IMR-90 (cell line): ENCODE data around the gene RND1. TPM values are rescaled to one million over a fixed set of nuclear protein-coding genes. Genes with fewer than 3 reads are reported as not detected.

Source experiments
- ATAC-seq: fragments of 200-7000 bp; cut with Tn5 transposase; 2 replicates; pipeline ENCODE4 v1.9.1; 2020; ENCODE audit warnings: low read depth, mild to moderate bottlenecking, moderate library complexity
- BruUV-seq: library from RNA; stranded (reverse); fragments of 400-500 nt; replicated peaks from 2 replicates; lab custom pipeline; 2021; lab: Mats Ljungman, UMichigan
- CTCF ChIA-PET: fragments of 300-600 bp; formaldehyde crosslinking; extraction: SDS; loops from one replicate; lab custom pipeline; 2021; ENCODE audit warnings: antibody characterized with exemption; lab: Yijun Ruan, JAX
- POLR2A ChIA-PET: fragments of 300-600 bp; sonication (Branson Sonifier 250); formaldehyde crosslinking; loops from one replicate; lab custom pipeline; 2022; ENCODE audit warnings: antibody characterized with exemption; ENCODE audit not compliant: unreplicated experiment; lab: Charles Lee
- DNase-seq: peaks from one replicate; pipeline ENCODE4 v3.0.0; 2013
- H2AFZ ChIP-seq: replicated peaks from 2 replicates; pipeline ENCODE3; 2013; ENCODE audit warnings: low read length, mild to moderate bottlenecking; ENCODE audit not compliant: poor library complexity
- H2AK5ac ChIP-seq: 2 replicates; pipeline ENCODE4 v1.6.1; 2013; ENCODE audit warnings: low read depth, low read length, inconsistent platforms
- H2AK9ac ChIP-seq: replicated peaks from 2 replicates; pipeline ENCODE3; 2013; ENCODE audit warnings: mild to moderate bottlenecking, low read depth, low read length, moderate library complexity; ENCODE audit not compliant: poor library complexity
- H2BK120ac ChIP-seq: 2 replicates; pipeline ENCODE4 v1.6.1; 2013; ENCODE audit warnings: low read depth, low read length, inconsistent platforms
- H2BK15ac ChIP-seq: 3 replicates; pipeline ENCODE4 v1.6.1; 2013; ENCODE audit warnings: low read depth, low read length, inconsistent platforms
- H2BK20ac ChIP-seq: 2 replicates; pipeline ENCODE4 v1.6.1; 2013; ENCODE audit warnings: low read depth, mild to moderate bottlenecking, inconsistent platforms, low read length, moderate library complexity
- H2BK5ac ChIP-seq: 2 replicates; pipeline ENCODE4 v1.6.1; 2013; ENCODE audit warnings: mild to moderate bottlenecking, low read depth, low read length, inconsistent platforms; ENCODE audit not compliant: poor library complexity, severe bottlenecking
- H3K14ac ChIP-seq: replicated peaks from 2 replicates; pipeline ENCODE4 v1.6.1; 2013; ENCODE audit warnings: low read depth, low read length, inconsistent platforms
- H3K18ac ChIP-seq: 2 replicates; pipeline ENCODE4 v1.6.1; 2013; ENCODE audit warnings: low read depth, low read length, control low read depth
- H3K23ac ChIP-seq: 2 replicates; pipeline ENCODE4 v1.6.1; 2013; ENCODE audit warnings: low read depth, low read length, inconsistent platforms
- H3K27ac ChIP-seq: 2 replicates; pipeline ENCODE4 v1.5.1; 2013; ENCODE audit warnings: mild to moderate bottlenecking, control low read depth, low read length; ENCODE audit not compliant: insufficient read depth
- H3K27me3 ChIP-seq: 2 replicates; pipeline ENCODE4 v1.6.1; 2013; ENCODE audit warnings: low read length; ENCODE audit not compliant: control insufficient read depth, insufficient read depth
- H3K36me3 ChIP-seq: 2 replicates; pipeline ENCODE4 v1.6.1; 2013; ENCODE audit warnings: low read length, mixed read lengths; ENCODE audit not compliant: control insufficient read depth, insufficient read depth
- H3K4ac ChIP-seq: 2 replicates; pipeline ENCODE4 v1.6.1; 2013; ENCODE audit warnings: low read depth, low read length, inconsistent platforms
- H3K4me1 ChIP-seq: 2 replicates; pipeline ENCODE4 v1.6.1; 2013; ENCODE audit warnings: low read length, mixed read lengths; ENCODE audit not compliant: control insufficient read depth, insufficient read depth
- H3K4me2 ChIP-seq: 2 replicates; pipeline ENCODE4 v1.6.1; 2013; ENCODE audit warnings: low read depth, mild to moderate bottlenecking, control low read depth, low read length, moderate library complexity
- H3K4me3 ChIP-seq: 2 replicates; pipeline ENCODE4 v1.5.1; 2013; ENCODE audit warnings: low read depth, mild to moderate bottlenecking, control low read depth, low read length, moderate library complexity; ENCODE audit not compliant: insufficient read depth
- H3K56ac ChIP-seq: 2 replicates; pipeline ENCODE4 v1.6.1; 2013; ENCODE audit warnings: low read length, inconsistent platforms; ENCODE audit not compliant: insufficient read depth; ENCODE audit errors: extremely low read depth
- H3K79me1 ChIP-seq, 2 experiments: 2 replicates each; pipeline ENCODE4 v1.6.1; 2013; ENCODE audit warnings: low read length in 2 of 2, inconsistent platforms in 1 of 2, low read depth in 1 of 2
- H3K9ac ChIP-seq: 2 replicates; pipeline ENCODE4 v1.6.1; 2013; ENCODE audit warnings: low read depth, low read length, control low read depth
- H3K9me1 ChIP-seq: 2 replicates; pipeline ENCODE4 v1.6.1; 2013; ENCODE audit warnings: low read length, inconsistent platforms; ENCODE audit not compliant: insufficient read depth
- H3K9me3 ChIP-seq: 2 replicates; pipeline ENCODE4 v1.6.1; 2013; ENCODE audit warnings: low read length; ENCODE audit not compliant: control insufficient read depth, insufficient read depth
- H4K20me1 ChIP-seq: 2 replicates; pipeline ENCODE4 v1.6.1; 2013; ENCODE audit warnings: low read length, inconsistent platforms; ENCODE audit not compliant: insufficient read depth
- H4K5ac ChIP-seq: 2 replicates; pipeline ENCODE4 v1.6.1; 2013; ENCODE audit warnings: mild to moderate bottlenecking, low read depth, low read length, control low read depth
- H4K8ac ChIP-seq, 2 experiments: 2 replicates each; pipeline ENCODE4 v1.6.1; 2013; ENCODE audit warnings: low read depth in 2 of 2, low read length in 2 of 2, control low read depth in 1 of 2, inconsistent platforms in 1 of 2
- H4K91ac ChIP-seq: 2 replicates; pipeline ENCODE4 v1.6.1; 2013; ENCODE audit warnings: low read depth, low read length, inconsistent platforms; ENCODE audit not compliant: insufficient read depth
- NFE2L2 ChIP-seq: fragments of 150-350 bp; IDR thresholded peaks from 2 replicates; pipeline ENCODE4 v1.6.1; 2016; ENCODE audit warnings: low read depth, mild to moderate bottlenecking, low read length
- POLR2A ChIP-seq: IDR thresholded peaks from 2 replicates; pipeline ENCODE4 v1.6.1; 2012; ENCODE audit warnings: mild to moderate bottlenecking, low read depth, low read length
- WGBS, 2 experiments: methylation state at CpG; one replicate each; pipeline versions ENCODE4 v1.1.5 to v1.1.7; 2013; ENCODE audit warnings: missing lambda C conversion rate in 2 of 2; ENCODE audit not compliant: insufficient read length in 1 of 2; ENCODE audit errors: extremely low coverage in 2 of 2; 5-methylcytosine and 5-hydroxymethylcytosine counted together
- dilution Hi-C: fragments of 300-500 bp; cut with HindIII; formaldehyde crosslinking; loops from one replicate; pipeline ENCODE4 v1.14.3; 2018; ENCODE audit warnings: low sequenced_read_pairs; ENCODE audit not compliant: unreplicated experiment
- in situ Hi-C: fragments of 300-500 bp; cut with MboI; formaldehyde crosslinking; loops from 3 replicates; pipeline ENCODE4 v1.14.3; 2019; ENCODE audit warnings: low sequenced_read_pairs, inconsistent platforms, mixed read lengths
- intact Hi-C: fragments of 100-400 bp; cut with micrococcal nuclease; formaldehyde crosslinking; loops from 2 replicates; pipeline ENCODE4 v1.10.0; 2022
- polyA plus RNA-seq, 3 experiments: library from polyadenylated mRNA; depleted of rRNA; stranded (reverse); fragments of >200 nt; gene quantifications; 2 replicates each; pipeline ENCODE4 v1.2.3, GENCODE V29; 2012; ENCODE audit warnings: low replicate concordance in 1 of 3
- total RNA-seq: library from RNA; depleted of rRNA; stranded (reverse); fragments of >200 nt; gene quantifications from 2 replicates; pipeline ENCODE4 v1.2.3, GENCODE V29; 2012

The RND1 gene
- total and polyA plus RNA-seq, 2 of the 4 experiments (the other 2 are of a cell fraction) = under 0.01 to 0.21 TPM

- TF ChIP-seq NFE2L2 = no peak
These were observed 33.2 kb downstream of the RND1 start (continued) for GRCh38 chr12:48832321-48833060.

DNA sequence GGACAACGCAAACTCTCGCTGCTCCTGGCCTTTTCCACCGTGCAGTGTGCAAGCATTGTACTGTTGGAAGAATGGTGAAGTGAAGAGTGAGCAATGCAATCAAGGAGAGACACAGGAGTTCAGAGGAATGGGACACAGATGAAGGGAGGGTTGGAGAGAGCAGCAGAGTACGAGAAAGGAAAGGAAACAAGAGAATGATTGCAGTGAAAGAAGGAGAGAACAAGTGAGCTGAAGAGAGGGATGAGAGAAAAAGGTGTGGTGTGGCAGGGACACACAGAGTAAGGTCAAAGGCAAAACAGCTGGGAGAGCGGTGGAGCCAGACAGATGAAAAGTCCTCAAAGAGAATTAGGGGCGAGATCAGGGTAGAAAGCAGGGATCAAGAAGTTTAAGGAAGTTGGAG, 34.4 kb downstream of the RND1 start:
- Histone ChIP-seq H3K4me3 (no peak overlapping the region), H3K79me1 (peaks cover 3 to 10% of the 10 kb centered on the region in 2 experiments; a peak in 3 of 4 replicates), H2AK9ac (no peak overlapping the region), H2BK20ac (no peak overlapping the region), H3K23ac (no peak overlapping the region), H3K4me2 (no peak overlapping the region), H2BK5ac (no peak overlapping the region), H2BK15ac (no peak overlapping the region), H3K4me1 (no peaks in the 10 kb centered on the region), H3K56ac (no peak overlapping the region), H4K5ac (no peak overlapping the region), H3K14ac (no peak overlapping the region), H3K27me3 (no peaks in the 10 kb centered on the region), H3K4ac (no peak overlapping the region), H3K9me3 (no peaks in the 10 kb centered on the region), H3K9me1 (no peaks in the 10 kb centered on the region; the same call in 1 of the 2 replicates), H2AK5ac (no peak overlapping the region), H4K20me1 (peaks cover 25% of the 10 kb centered on the region), H2AFZ (no peak overlapping the region), H3K36me3 (peaks cover 87% of the 10 kb centered on the region), H3K18ac (no peak overlapping the region), H2BK120ac (no peak overlapping the region), H4K91ac (no peak overlapping the region), H3K27ac (no peak overlapping the region), H4K8ac (no peak overlapping the region), H3K9ac (no peak overlapping the region)
- dilution Hi-C loops = no loop called here
- intact Hi-C loops = no loop called here
- in situ Hi-C loops = no loop called here
- ChIA-PET CTCF (interaction anchor here (1.0 kb wide), 1 partner anchor 17 kb away, joined by 4 read pairs; no protein-coding TSS in a partner anchor), POLR2A (no interaction called here)
- DNase-seq (no peak), ATAC-seq (no peak)
- TF ChIP-seq POLR2A = no peak
- BruUV-seq = no TSS peak
- 98% methylated on average over 5 of the region's 6 CpGs; no CpG with 5 or more reads in 1 of the 2 experiments for WGBS, 2 experiments
